HG03025 (cell line): ENCODE measurements around the gene LAMA5.

ENCODE experiments used
- ATAC-seq: cut with Tn5 transposase; IDR thresholded peaks from one replicate; pipeline ENCODE4 v1.9.1; 2021; ENCODE audit warnings: mild to moderate bottlenecking, moderate library complexity; ENCODE audit not compliant: unreplicated experiment, low FRiP score

Gene LAMA5

GRCh38 chr20:62293111-62293784, 73.9 kb downstream of the LAMA5 start:
- no peak for ATAC-seq

GRCh38 chr20:62292108-62292507, 75.0 kb downstream of the LAMA5 start:
- ATAC-seq, result no peak

GRCh38 chr20:62291251-62292066, 75.7 kb downstream of the LAMA5 start:
- ATAC-seq, result no peak

- no peak for ATAC-seq
Observed at GRCh38 chr20:62289898-62290297, 77.2 kb downstream of the LAMA5 start.

- ATAC-seq, result no peak
Observed at GRCh38 chr20:62289131-62289530, 78.0 kb downstream of the LAMA5 start.

- no peak for ATAC-seq
Observed at GRCh38 chr20:62288535-62289105, 78.5 kb downstream of the LAMA5 start.

GRCh38 chr20:62287759-62288534, 79.2 kb downstream of the LAMA5 start:
- no peak for ATAC-seq

- no peak for ATAC-seq
Observed at GRCh38 chr20:62287129-62287528, 80.0 kb downstream of the LAMA5 start.

- no peak for ATAC-seq
Observed at GRCh38 chr20:62286493-62287064, 80.5 kb downstream of the LAMA5 start.

- no peak for ATAC-seq
Observed at GRCh38 chr20:62285722-62286121, 81.4 kb downstream of the LAMA5 start.

- ATAC-seq, result no peak
Observed at GRCh38 chr20:62285151-62285550, 82.0 kb downstream of the LAMA5 start.

- ATAC-seq, result no peak
Observed at GRCh38 chr20:62284448-62284847, 82.7 kb downstream of the LAMA5 start.

- ATAC-seq, result no peak
Observed at GRCh38 chr20:62282877-62283503, 84.1 kb downstream of the LAMA5 start.

GRCh38 chr20:62282103-62282502, 85.0 kb downstream of the LAMA5 start:
- no peak for ATAC-seq

- ATAC-seq, result no peak
Observed at GRCh38 chr20:62281161-62281933, 85.8 kb downstream of the LAMA5 start.

- no peak for ATAC-seq
Observed at GRCh38 chr20:62280303-62280702, 86.8 kb downstream of the LAMA5 start.

GRCh38 chr20:62277253-62277652, 89.9 kb downstream of the LAMA5 start:
- no peak for ATAC-seq

GRCh38 chr20:62276439-62276838, 90.7 kb downstream of the LAMA5 start:
- no peak for ATAC-seq

- no peak for ATAC-seq
Observed at GRCh38 chr20:62275219-62275618, 91.9 kb downstream of the LAMA5 start.
